IMR-90 (cell line): ENCODE results near the gene USP36. TPM values are rescaled to one million over a fixed set of nuclear protein-coding genes. Genes with fewer than 3 reads are reported as not detected.

ENCODE experiments used
- ATAC-seq: fragments of 200-7000 bp; cut with Tn5 transposase; 2 replicates; pipeline ENCODE4 v1.9.1; 2020; ENCODE audit warnings: low read depth, mild to moderate bottlenecking, moderate library complexity
- BruUV-seq: library from RNA; stranded (reverse); fragments of 400-500 nt; replicated peaks from 2 replicates; lab custom pipeline; 2021; lab: Mats Ljungman, UMichigan
- CTCF ChIA-PET: fragments of 300-600 bp; formaldehyde crosslinking; extraction: SDS; loops from one replicate; lab custom pipeline; 2021; ENCODE audit warnings: antibody characterized with exemption; lab: Yijun Ruan, JAX
- POLR2A ChIA-PET: fragments of 300-600 bp; sonication (Branson Sonifier 250); formaldehyde crosslinking; loops from one replicate; lab custom pipeline; 2022; ENCODE audit warnings: antibody characterized with exemption; ENCODE audit not compliant: unreplicated experiment; lab: Charles Lee
- DNase-seq: peaks from one replicate; pipeline ENCODE4 v3.0.0; 2013
- H2AFZ ChIP-seq: replicated peaks from 2 replicates; pipeline ENCODE3; 2013; ENCODE audit warnings: low read length, mild to moderate bottlenecking; ENCODE audit not compliant: poor library complexity
- H2AK5ac ChIP-seq: 2 replicates; pipeline ENCODE4 v1.6.1; 2013; ENCODE audit warnings: low read depth, low read length, inconsistent platforms
- H2AK9ac ChIP-seq: replicated peaks from 2 replicates; pipeline ENCODE3; 2013; ENCODE audit warnings: mild to moderate bottlenecking, low read depth, low read length, moderate library complexity; ENCODE audit not compliant: poor library complexity
- H2BK120ac ChIP-seq: 2 replicates; pipeline ENCODE4 v1.6.1; 2013; ENCODE audit warnings: low read depth, low read length, inconsistent platforms
- H2BK15ac ChIP-seq: 3 replicates; pipeline ENCODE4 v1.6.1; 2013; ENCODE audit warnings: low read depth, low read length, inconsistent platforms
- H2BK20ac ChIP-seq: 2 replicates; pipeline ENCODE4 v1.6.1; 2013; ENCODE audit warnings: low read depth, mild to moderate bottlenecking, inconsistent platforms, low read length, moderate library complexity
- H2BK5ac ChIP-seq: 2 replicates; pipeline ENCODE4 v1.6.1; 2013; ENCODE audit warnings: mild to moderate bottlenecking, low read depth, low read length, inconsistent platforms; ENCODE audit not compliant: poor library complexity, severe bottlenecking
- H3K14ac ChIP-seq: replicated peaks from 2 replicates; pipeline ENCODE4 v1.6.1; 2013; ENCODE audit warnings: low read depth, low read length, inconsistent platforms
- H3K18ac ChIP-seq: 2 replicates; pipeline ENCODE4 v1.6.1; 2013; ENCODE audit warnings: low read depth, low read length, control low read depth
- H3K23ac ChIP-seq: 2 replicates; pipeline ENCODE4 v1.6.1; 2013; ENCODE audit warnings: low read depth, low read length, inconsistent platforms
- H3K27ac ChIP-seq: 2 replicates; pipeline ENCODE4 v1.5.1; 2013; ENCODE audit warnings: mild to moderate bottlenecking, control low read depth, low read length; ENCODE audit not compliant: insufficient read depth
- H3K27me3 ChIP-seq: 2 replicates; pipeline ENCODE4 v1.6.1; 2013; ENCODE audit warnings: low read length; ENCODE audit not compliant: control insufficient read depth, insufficient read depth
- H3K36me3 ChIP-seq: 2 replicates; pipeline ENCODE4 v1.6.1; 2013; ENCODE audit warnings: low read length, mixed read lengths; ENCODE audit not compliant: control insufficient read depth, insufficient read depth
- H3K4ac ChIP-seq: 2 replicates; pipeline ENCODE4 v1.6.1; 2013; ENCODE audit warnings: low read depth, low read length, inconsistent platforms
- H3K4me1 ChIP-seq: 2 replicates; pipeline ENCODE4 v1.6.1; 2013; ENCODE audit warnings: low read length, mixed read lengths; ENCODE audit not compliant: control insufficient read depth, insufficient read depth
- H3K4me2 ChIP-seq: 2 replicates; pipeline ENCODE4 v1.6.1; 2013; ENCODE audit warnings: low read depth, mild to moderate bottlenecking, control low read depth, low read length, moderate library complexity
- H3K4me3 ChIP-seq: 2 replicates; pipeline ENCODE4 v1.5.1; 2013; ENCODE audit warnings: low read depth, mild to moderate bottlenecking, control low read depth, low read length, moderate library complexity; ENCODE audit not compliant: insufficient read depth
- H3K56ac ChIP-seq: 2 replicates; pipeline ENCODE4 v1.6.1; 2013; ENCODE audit warnings: low read length, inconsistent platforms; ENCODE audit not compliant: insufficient read depth; ENCODE audit errors: extremely low read depth
- H3K79me1 ChIP-seq, 2 experiments: 2 replicates each; pipeline ENCODE4 v1.6.1; 2013; ENCODE audit warnings: low read length in 2 of 2, inconsistent platforms in 1 of 2, low read depth in 1 of 2
- H3K9ac ChIP-seq: 2 replicates; pipeline ENCODE4 v1.6.1; 2013; ENCODE audit warnings: low read depth, low read length, control low read depth
- H3K9me1 ChIP-seq: 2 replicates; pipeline ENCODE4 v1.6.1; 2013; ENCODE audit warnings: low read length, inconsistent platforms; ENCODE audit not compliant: insufficient read depth
- H3K9me3 ChIP-seq: 2 replicates; pipeline ENCODE4 v1.6.1; 2013; ENCODE audit warnings: low read length; ENCODE audit not compliant: control insufficient read depth, insufficient read depth
- H4K20me1 ChIP-seq: 2 replicates; pipeline ENCODE4 v1.6.1; 2013; ENCODE audit warnings: low read length, inconsistent platforms; ENCODE audit not compliant: insufficient read depth
- H4K5ac ChIP-seq: 2 replicates; pipeline ENCODE4 v1.6.1; 2013; ENCODE audit warnings: mild to moderate bottlenecking, low read depth, low read length, control low read depth
- H4K8ac ChIP-seq, 2 experiments: 2 replicates each; pipeline ENCODE4 v1.6.1; 2013; ENCODE audit warnings: low read depth in 2 of 2, low read length in 2 of 2, control low read depth in 1 of 2, inconsistent platforms in 1 of 2
- H4K91ac ChIP-seq: 2 replicates; pipeline ENCODE4 v1.6.1; 2013; ENCODE audit warnings: low read depth, low read length, inconsistent platforms; ENCODE audit not compliant: insufficient read depth
- CTCF ChIP-seq: conservative IDR thresholded peaks from 2 replicates; pipeline ENCODE4 v1.5.1; 2012; ENCODE audit warnings: mild to moderate bottlenecking, low read depth, low read length, improper control_type of control experiment
- MAFK ChIP-seq: IDR thresholded peaks from 2 replicates; pipeline ENCODE4 v1.6.1; 2012; ENCODE audit warnings: low read depth, low read length, improper control_type of control experiment
- POLR2A ChIP-seq: IDR thresholded peaks from 2 replicates; pipeline ENCODE4 v1.6.1; 2012; ENCODE audit warnings: mild to moderate bottlenecking, low read depth, low read length
- RAD21 ChIP-seq: IDR thresholded peaks from 2 replicates; pipeline ENCODE4 v1.6.1; 2012; ENCODE audit warnings: low read length, improper control_type of control experiment
- WGBS, 2 experiments: methylation state at CpG; one replicate each; pipeline versions ENCODE4 v1.1.5 to v1.1.7; 2013; ENCODE audit warnings: missing lambda C conversion rate in 2 of 2; ENCODE audit not compliant: insufficient read length in 1 of 2; ENCODE audit errors: extremely low coverage in 2 of 2; 5-methylcytosine and 5-hydroxymethylcytosine counted together
- dilution Hi-C: fragments of 300-500 bp; cut with HindIII; formaldehyde crosslinking; loops from one replicate; pipeline ENCODE4 v1.14.3; 2018; ENCODE audit warnings: low sequenced_read_pairs; ENCODE audit not compliant: unreplicated experiment
- in situ Hi-C: fragments of 300-500 bp; cut with MboI; formaldehyde crosslinking; loops from 3 replicates; pipeline ENCODE4 v1.14.3; 2019; ENCODE audit warnings: low sequenced_read_pairs, inconsistent platforms, mixed read lengths
- intact Hi-C: fragments of 100-400 bp; cut with micrococcal nuclease; formaldehyde crosslinking; loops from 2 replicates; pipeline ENCODE4 v1.10.0; 2022
- polyA plus RNA-seq, 3 experiments: library from polyadenylated mRNA; depleted of rRNA; stranded (reverse); fragments of >200 nt; gene quantifications; 2 replicates each; pipeline ENCODE4 v1.2.3, GENCODE V29; 2012; ENCODE audit warnings: low replicate concordance in 1 of 3
- total RNA-seq: library from RNA; depleted of rRNA; stranded (reverse); fragments of >200 nt; gene quantifications from 2 replicates; pipeline ENCODE4 v1.2.3, GENCODE V29; 2012

The USP36 gene
- total and polyA plus RNA-seq, 2 of the 4 experiments (the other 2 are of a cell fraction), result 30.6 to 38.3 TPM

- Histone ChIP-seq H4K91ac (no peak overlapping the region), H4K5ac (no peak overlapping the region), H3K79me1 (peaks cover 33 to 74% of the 10 kb centered on the region in 2 experiments), H4K20me1 (no peaks in the 10 kb centered on the region; the same call in 1 of the 2 replicates), H3K4me1 (peaks cover 5% of the 10 kb centered on the region), H3K4me2 (no peak overlapping the region), H3K4ac (no peak overlapping the region), H3K36me3 (peaks cover 74% of the 10 kb centered on the region), H2BK20ac (no peak overlapping the region), H2BK120ac (no peak overlapping the region), H2BK5ac (no peak overlapping the region), H2BK15ac (no peak overlapping the region), H3K18ac (no peak overlapping the region), H4K8ac (no peak overlapping the region), H3K14ac (no peak overlapping the region), H3K56ac (no peak overlapping the region), H3K27me3 (no peaks in the 10 kb centered on the region), H3K23ac (no peak overlapping the region), H3K4me3 (no peak overlapping the region), H2AK9ac (no peak overlapping the region), H2AK5ac (no peak overlapping the region), H3K27ac (no peak overlapping the region), H3K9me1 (peaks cover 6% of the 10 kb centered on the region), H3K9ac (no peak overlapping the region), H3K9me3 (no peaks in the 10 kb centered on the region), H2AFZ (no peak overlapping the region)
- WGBS, 2 experiments, result 93% methylated on average over 3 of the region's 6 CpGs; no CpG with 5 or more reads in 1 of the 2 experiments
- in situ Hi-C loops, result no loop called here
- POLR2A ChIA-PET, result no interaction called here
- dilution Hi-C loops, result no loop called here
- no peak for DNase-seq
- intact Hi-C loops, result no loop called here
- ATAC-seq, result no peak
- no peak for TF ChIP-seq POLR2A
- no peak for TF ChIP-seq RAD21
- TF ChIP-seq MAFK, result peak; percentile 86
- TF ChIP-seq CTCF, result no peak
- CTCF ChIA-PET, result no interaction called here
- BruUV-seq, result no TSS peak
These were observed 23.5 kb downstream of the USP36 start for GRCh38 chr17:78817123-78817522.
